Osteocyte (in vitro differentiated cells): ENCODE measurements around the gene TBXAS1. TPM values are rescaled to one million over a fixed set of nuclear protein-coding genes. Genes with fewer than 3 reads are reported as not detected.

Source experiments
- DNase-seq: peaks from one replicate; pipeline ENCODE4 v3.0.0; 2021; ENCODE audit warnings: mixed read lengths; ENCODE audit not compliant: unreplicated experiment; ENCODE audit errors: extremely low spot score
- H3K27ac Mint-ChIP-seq: one replicate; pipeline ENCODE4 v1.8.0; 2021; ENCODE audit warnings: mild to moderate bottlenecking, mixed read lengths; ENCODE audit not compliant: unreplicated experiment
- H3K27me3 Mint-ChIP-seq: one replicate; pipeline ENCODE4 v1.8.0; 2021; ENCODE audit warnings: mixed read lengths; ENCODE audit not compliant: unreplicated experiment
- H3K36me3 Mint-ChIP-seq: one replicate; pipeline ENCODE4 v1.8.0; 2021; ENCODE audit warnings: mixed read lengths; ENCODE audit not compliant: unreplicated experiment
- H3K4me1 Mint-ChIP-seq: one replicate; pipeline ENCODE4 v1.8.0; 2021; ENCODE audit warnings: mixed read lengths; ENCODE audit not compliant: unreplicated experiment
- H3K4me3 Mint-ChIP-seq: one replicate; pipeline ENCODE4 v1.8.0; 2021; ENCODE audit warnings: mild to moderate bottlenecking, moderate library complexity, mixed read lengths; ENCODE audit not compliant: unreplicated experiment
- H3K9me3 Mint-ChIP-seq: one replicate; pipeline ENCODE4 v1.8.0; 2021; ENCODE audit warnings: mixed read lengths; ENCODE audit not compliant: unreplicated experiment
- CTCF ChIP-seq: fragments of 200-600 bp; sonication (generic); IDR thresholded peaks from 2 replicates; pipeline ENCODE4 v1.5.0; 2021; ENCODE audit warnings: antibody characterized with exemption, mild to moderate bottlenecking, moderate library complexity
- total RNA-seq: library from RNA; stranded (reverse); gene quantifications from 2 replicates; pipeline ENCODE4 v1.2.1, GENCODE V29; 2021

TBXAS1 gene
- total RNA-seq, 1 donor from 2014 or later: 3.5 TPM

GRCh38 chr7:140041659-140042385 lies 212.8 kb downstream of the TBXAS1 start:
- Mint-ChIP-seq H3K27ac (peak overlapping the region; percentile 71), H3K36me3 (peaks cover 33% of the 10 kb centered on the region), H3K4me3 (peak overlapping the region; percentile 10), H3K4me1 (peaks cover 35% of the 10 kb centered on the region), H3K9me3 (no peaks in the 10 kb centered on the region), H3K27me3 (no peaks in the 10 kb centered on the region)
- TF ChIP-seq CTCF: no peak
- peak; percentile 23 for DNase-seq

GRCh38 chr7:140042386-140042670 lies 213.3 kb downstream of the TBXAS1 start:
- Mint-ChIP-seq H3K36me3 (peaks cover 32% of the 10 kb centered on the region), H3K4me3 (no peak overlapping the region), H3K27me3 (no peaks in the 10 kb centered on the region), H3K4me1 (peaks cover 35% of the 10 kb centered on the region), H3K27ac (peak overlapping the region; percentile 71), H3K9me3 (no peaks in the 10 kb centered on the region)
- TF ChIP-seq CTCF: no peak
- DNase-seq: peak; percentile 64

- TF ChIP-seq CTCF: no peak
- H3K4me3 Mint-ChIP-seq: no peak overlapping the region
- no peaks in the 10 kb centered on the region for H3K27me3 Mint-ChIP-seq
Observed at GRCh38 chr7:140044251-140044650, 215.2 kb downstream of the TBXAS1 start.

GRCh38 chr7:140045697-140046096 lies 216.6 kb downstream of the TBXAS1 start:
- peaks cover 30% of the 10 kb centered on the region for H3K36me3 Mint-ChIP-seq
- H3K27me3 Mint-ChIP-seq: no peaks in the 10 kb centered on the region
- peaks cover 37% of the 10 kb centered on the region for H3K4me1 Mint-ChIP-seq
- TF ChIP-seq CTCF: no peak
- no peak overlapping the region for H3K4me3 Mint-ChIP-seq
- DNase-seq: peak; percentile 32
- H3K27ac Mint-ChIP-seq: no peak overlapping the region
- no peaks in the 10 kb centered on the region for H3K9me3 Mint-ChIP-seq

More at GRCh38 chr7:140044251-140044650, 215.2 kb downstream of the TBXAS1 start:
- Mint-ChIP-seq H3K9me3 (no peaks in the 10 kb centered on the region), H3K4me1 (peaks cover 29% of the 10 kb centered on the region), H3K36me3 (peaks cover 29% of the 10 kb centered on the region), H3K27ac (no peak overlapping the region)
- no peak for DNase-seq

- Mint-ChIP-seq H3K27ac (no peak overlapping the region), H3K9me3 (no peaks in the 10 kb centered on the region), H3K27me3 (no peaks in the 10 kb centered on the region), H3K36me3 (peaks cover 29% of the 10 kb centered on the region), H3K4me1 (peaks cover 25% of the 10 kb centered on the region), H3K4me3 (no peak overlapping the region)
- no peak for TF ChIP-seq CTCF
- no peak for DNase-seq
Observed at GRCh38 chr7:140047197-140047596, 218.1 kb downstream of the TBXAS1 start.
